ENCODE results near the gene GABBR2. TPM values are rescaled to one million over a fixed set of nuclear protein-coding genes. Genes with fewer than 3 reads are reported as not detected.
A peak's percentile ranks its signal among the peaks of the same experiment; 100 is the strongest.

The GABBR2 gene
- total and polyA plus RNA-seq, 9 of the 15 experiments (the other 6 are each of a cell fraction or from before 2014, with no cell fraction given), result 0.15 to 1.9 (median 0.32) TPM

- TF ChIP-seq, protein P1, sequence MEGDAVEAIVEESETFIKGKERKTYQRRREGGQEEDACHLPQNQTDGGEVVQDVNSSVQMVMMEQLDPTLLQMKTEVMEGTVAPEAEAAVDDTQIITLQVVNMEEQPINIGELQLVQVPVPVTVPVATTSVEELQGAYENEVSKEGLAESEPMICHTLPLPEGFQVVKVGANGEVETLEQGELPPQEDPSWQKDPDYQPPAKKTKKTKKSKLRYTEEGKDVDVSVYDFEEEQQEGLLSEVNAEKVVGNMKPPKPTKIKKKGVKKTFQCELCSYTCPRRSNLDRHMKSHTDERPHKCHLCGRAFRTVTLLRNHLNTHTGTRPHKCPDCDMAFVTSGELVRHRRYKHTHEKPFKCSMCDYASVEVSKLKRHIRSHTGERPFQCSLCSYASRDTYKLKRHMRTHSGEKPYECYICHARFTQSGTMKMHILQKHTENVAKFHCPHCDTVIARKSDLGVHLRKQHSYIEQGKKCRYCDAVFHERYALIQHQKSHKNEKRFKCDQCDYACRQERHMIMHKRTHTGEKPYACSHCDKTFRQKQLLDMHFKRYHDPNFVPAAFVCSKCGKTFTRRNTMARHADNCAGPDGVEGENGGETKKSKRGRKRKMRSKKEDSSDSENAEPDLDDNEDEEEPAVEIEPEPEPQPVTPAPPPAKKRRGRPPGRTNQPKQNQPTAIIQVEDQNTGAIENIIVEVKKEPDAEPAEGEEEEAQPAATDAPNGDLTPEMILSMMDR (IDR thresholded peaks at IDR 0.05 in 2 of 3, conservative IDR thresholded peaks at IDR 0.05 in 1 of 3; ENCODE audit: insufficient read depth in 2 of 3, low read depth in 1 of 3, low read length in 3 of 3), result peak in 2 of 3 experiments; percentile 29 to 34; a peak in 3 of 6 replicates
- TF ChIP-seq RAD21 (CRISPR knock-in tag; conservative IDR thresholded peaks at IDR 0.05 in 1 of 2, IDR thresholded peaks at IDR 0.05 in 1 of 2), result 0 out of 4 replicates have a peak, but pooled peaks of 1 of the 2 experiments have one; percentile 3
- TF ChIP-seq ZNF12 (CRISPR knock-in tag; IDR thresholded peaks at IDR 0.05), result peak; percentile 94
- no peak for TF ChIP-seq ZNF324 (CRISPR knock-in tag; IDR thresholded peaks at IDR 0.05)
- no TSS peak for BruUV-seq (replicated peaks)
- Histone ChIP-seq H3K4me3 (no peak overlapping the region), H3K79me2 (ENCODE audit: control insufficient read depth, insufficient read depth, low read length) (no peaks in the 10 kb centered on the region), H3K4me2 (ENCODE audit: insufficient read depth, low read length) (no peak overlapping the region), H3K9ac (ENCODE audit: insufficient read depth in 1 of 2, low read depth in 2 of 2, low read length in 2 of 2) (no peak overlapping the region), H3K4me1 (replicated peaks in 1 of 2; ENCODE audit: control insufficient read depth in 2 of 2, insufficient read depth in 2 of 2, low read length in 2 of 2) (peaks cover 2 to 3% of the 10 kb centered on the region in 2 experiments; a peak in 2 of 5 replicates), H3K9me1 (ENCODE audit: control insufficient read depth, insufficient read depth, low read length) (no peaks in the 10 kb centered on the region), H2AFZ (ENCODE audit: low read depth, low read length) (no peak overlapping the region), H3K27ac (ENCODE audit: extremely low read depth, low read depth, low read length) (no peak overlapping the region), H4K20me1 (replicated peaks; ENCODE audit: control insufficient read depth, insufficient read depth, low read length) (no peaks in the 10 kb centered on the region), H3K9me3 (replicated peaks; ENCODE audit: control insufficient read depth, insufficient read depth, low read depth, low read length) (no peaks in the 10 kb centered on the region), H3K27me3 (ENCODE audit: control insufficient read depth in 2 of 2, insufficient read depth in 2 of 2, low read length in 2 of 2) (no peaks in the 10 kb centered on the region; a peak in 1 of 5 replicates), H3K36me3 (ENCODE audit: control insufficient read depth, insufficient read depth, low read length) (no peaks in the 10 kb centered on the region)
- FAIRE-seq, result no peak
- CTCF ChIA-PET (ENCODE audit: low intra/inter-chr PET ratio), result no interaction called here
- peak in 3 of 4 experiments; percentile 14 to 36 (median 31) for DNase-seq (ENCODE audit: extremely low read depth in 1 of 4, low spot score in 3 of 4)
- POLR2A ChIA-PET, result interaction anchor here (0.6 to 1.2 kb wide), 2 partner anchors 8 to 24 kb away, joined by 3 read pairs; no protein-coding TSS in a partner anchor
- intact Hi-C loops (cut with micrococcal nuclease), result loop anchor here (5.0 kb wide), 1 partner anchor 239 kb away; no protein-coding TSS in a partner anchor
- peak; percentile 30; the same call in 2 of the 3 replicates for ATAC-seq
- in situ Hi-C loops (cut with MboI), result loop anchor here (25.0 kb wide), 1 partner anchor 226 kb away; no protein-coding TSS in a partner anchor
- no CpG with 5 or more reads among the region's 1 CpG for WGBS (ENCODE audit: insufficient coverage, low coverage, missing lambda C conversion rate)
Observed at GRCh38 chr9:98538203-98538602, 170.5 kb downstream of the GABBR2 start.

Measured in K562 (cell line).